HEK293T (cell line): Measurements from ENCODE around the gene BEST1.

Experiments
- HDGF ChIP-seq: fragments of 450-650 bp; IDR thresholded peaks from 2 replicates; pipeline ENCODE4 v1.6.1; 2017; ENCODE audit warnings: antibody characterized with exemption, borderline replicate concordance
- LEF1 ChIP-seq: fragments of 450-650 bp; IDR thresholded peaks from 2 replicates; pipeline ENCODE4 v1.6.1; 2017; ENCODE audit warnings: mild to moderate bottlenecking, borderline replicate concordance
- ZNF384 ChIP-seq: fragments of 450-650 bp; IDR thresholded peaks from 2 replicates; pipeline ENCODE4 v1.6.1; 2016

DNA sequence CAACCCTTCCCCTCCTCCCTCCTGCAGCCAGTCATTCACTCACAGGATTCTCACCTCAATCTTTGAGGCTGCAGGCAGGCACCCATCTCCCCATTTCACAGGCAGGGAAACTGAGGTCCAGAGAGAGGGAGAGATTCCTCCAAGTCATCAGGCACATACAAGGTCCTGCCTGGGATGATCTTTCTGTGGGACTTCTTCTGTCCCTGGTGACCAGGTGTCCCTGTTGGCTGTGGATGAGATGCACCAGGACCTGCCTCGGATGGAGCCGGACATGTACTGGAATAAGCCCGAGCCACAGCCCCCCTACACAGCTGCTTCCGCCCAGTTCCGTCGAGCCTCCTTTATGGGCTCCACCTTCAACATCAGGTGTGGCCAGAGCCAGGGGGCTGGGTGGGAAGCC, 9.5 kb downstream of the BEST1 start:
- no peak for TF ChIP-seq LEF1
- TF ChIP-seq HDGF: no peak
- no peak for TF ChIP-seq ZNF384
